ENCODE data around the gene TRPM2.
"Not testable (repeated sequence)": the region's sequence is repeated elsewhere in the genome, so short reads cannot be mapped to it uniquely, and the experiment has no call there.

Gene TRPM2

DNA sequence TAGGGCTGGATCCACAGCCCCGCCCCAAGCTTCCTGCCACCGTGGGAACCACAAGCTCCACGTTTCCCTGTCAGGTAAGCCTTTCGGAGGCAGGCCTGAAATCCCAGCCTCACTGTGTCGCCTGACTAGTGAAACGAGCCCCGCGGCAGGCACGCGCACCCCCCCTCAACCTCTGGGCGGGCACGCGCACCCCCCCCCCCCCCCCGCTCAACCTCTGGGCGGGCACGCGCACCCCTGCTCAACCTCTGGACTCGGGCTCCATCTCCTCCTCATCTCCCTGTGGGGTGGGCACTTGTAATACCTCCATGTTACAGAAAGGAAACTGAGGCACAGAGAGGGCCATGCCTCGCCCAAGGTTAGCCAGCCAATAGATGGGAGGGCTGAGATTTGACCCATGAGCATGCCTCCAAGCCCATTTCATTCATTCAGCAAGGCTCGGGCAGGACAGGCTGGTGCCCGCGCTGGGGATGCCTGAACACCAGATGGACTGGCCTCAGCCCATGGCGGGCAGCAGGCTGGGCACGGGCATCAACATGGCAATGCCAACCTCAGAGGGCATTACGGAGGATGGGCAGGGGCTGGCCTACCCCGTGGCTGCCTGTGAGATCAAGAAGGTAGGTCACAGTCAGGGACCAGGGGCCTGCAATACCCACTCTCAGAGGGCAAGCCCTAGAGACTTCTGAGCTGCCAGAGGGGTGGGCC, 18.9 kb upstream of the TRPM2 start:
- no peak for DNase-seq (ENCODE audit: low read depth)
- no peak overlapping the region for H3K4me3 ChIP-seq (ENCODE audit: control insufficient read depth, low read depth, low read length)
- no peak for TF ChIP-seq CTCF (IDR thresholded peaks at IDR 0.05; ENCODE audit: control insufficient read depth, insufficient read depth, low read depth, low read length, missing control alignments)

DNA sequence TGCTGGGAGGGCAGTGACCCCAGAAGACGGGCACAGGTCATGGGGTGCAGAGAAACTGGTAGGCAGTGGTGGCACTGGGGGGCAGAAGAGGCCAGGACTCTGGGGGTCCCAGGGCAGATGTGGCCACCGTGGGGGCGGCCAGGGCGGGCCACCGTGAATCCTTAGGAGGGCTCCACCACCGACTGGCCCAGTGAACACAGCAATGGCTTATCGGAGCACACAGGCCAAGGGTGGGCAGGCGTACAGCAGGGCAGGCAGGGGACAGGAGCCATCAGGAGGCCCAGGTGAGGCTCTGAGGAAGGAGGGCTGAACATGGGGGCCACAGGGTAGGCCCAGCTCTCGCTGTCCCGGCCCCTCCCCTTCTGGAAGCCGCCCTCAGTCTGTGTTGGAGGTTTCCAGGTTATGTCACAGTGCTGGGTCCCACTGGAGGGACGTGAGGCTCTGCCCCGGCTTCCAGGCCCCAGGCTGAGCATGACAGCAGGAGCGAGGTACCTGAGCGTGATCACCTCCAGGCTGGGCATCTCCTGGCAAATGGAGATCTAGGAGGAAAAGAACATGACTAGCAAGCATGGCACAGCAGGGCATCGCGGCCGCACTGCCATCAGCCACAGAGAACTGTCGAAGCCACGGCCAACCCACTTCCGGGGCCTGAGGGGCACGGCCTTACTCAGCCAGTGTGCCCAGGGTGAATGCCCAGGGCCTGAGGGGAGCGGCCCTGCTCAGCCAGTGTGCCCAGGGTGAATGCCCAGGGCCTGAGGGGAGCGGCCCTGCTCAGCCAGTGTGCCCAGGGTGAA, 18.0 kb upstream of the TRPM2 start:
- H3K4me3 ChIP-seq (ENCODE audit: control insufficient read depth, low read depth, low read length), result no peak overlapping the region
- no peak for DNase-seq (ENCODE audit: low read depth)
- TF ChIP-seq CTCF (IDR thresholded peaks at IDR 0.05; ENCODE audit: control insufficient read depth, insufficient read depth, low read depth, low read length, missing control alignments), result no peak

GRCh38 chr21:44337449-44337848, 16.0 kb upstream of the TRPM2 start:
- no peak for TF ChIP-seq CTCF (IDR thresholded peaks at IDR 0.05; ENCODE audit: control insufficient read depth, insufficient read depth, low read depth, low read length, missing control alignments)
- H3K4me3 ChIP-seq (ENCODE audit: control insufficient read depth, low read depth, low read length), result no peak overlapping the region
- no peak for DNase-seq (ENCODE audit: low read depth)

DNA sequence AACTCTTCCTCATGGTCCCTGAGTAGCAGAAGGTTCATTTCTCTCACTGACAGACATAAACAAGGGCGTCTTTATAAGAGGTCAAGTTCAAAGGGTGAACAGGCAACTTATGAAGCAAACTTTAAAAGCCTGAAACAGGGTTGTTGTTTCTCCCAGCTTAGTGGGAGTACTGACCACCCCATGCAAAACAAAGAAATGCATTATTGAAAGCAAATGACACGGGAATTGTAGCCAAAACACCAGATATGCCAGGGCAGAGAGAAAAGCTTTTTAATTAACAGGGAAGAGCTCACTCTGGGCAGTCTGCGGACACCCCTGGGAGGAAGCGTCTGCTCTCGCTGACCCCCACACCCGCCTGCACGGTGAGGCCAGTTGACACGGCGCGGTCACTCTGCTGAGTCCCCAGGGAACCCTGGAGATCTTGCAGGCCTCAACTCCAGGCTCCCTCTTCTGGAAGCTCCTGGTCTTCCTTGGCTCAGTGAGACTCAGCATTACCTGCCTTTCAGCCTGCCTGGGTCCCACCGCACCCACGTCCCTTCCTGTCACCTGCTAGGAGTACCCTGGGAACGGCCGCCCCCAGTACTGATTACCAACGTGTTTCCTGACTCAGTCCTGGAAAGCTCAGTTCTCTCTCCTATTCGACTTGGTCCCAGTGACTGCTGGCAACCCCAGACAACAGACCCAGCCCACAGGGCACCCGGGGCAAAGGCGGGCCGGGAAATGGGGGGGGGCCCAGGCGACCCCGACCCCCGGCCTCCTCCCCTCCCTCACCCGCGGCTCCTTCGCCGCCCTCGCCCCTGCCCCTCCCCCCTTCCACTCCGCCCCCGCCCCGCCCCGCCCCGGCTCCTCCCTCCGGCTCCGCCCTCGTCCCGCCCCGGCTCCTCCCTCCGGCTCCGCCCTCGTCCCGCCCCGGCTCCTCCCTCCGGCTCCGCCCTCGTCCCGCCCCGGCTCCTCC, 15.2 kb upstream of the TRPM2 start:
- no peak for DNase-seq (ENCODE audit: low read depth)
- peak overlapping the region; percentile 50 for H3K4me3 ChIP-seq (ENCODE audit: control insufficient read depth, low read depth, low read length)
- peak; percentile 47 for TF ChIP-seq CTCF (IDR thresholded peaks at IDR 0.05; ENCODE audit: control insufficient read depth, insufficient read depth, low read depth, low read length, missing control alignments)

- no peak for TF ChIP-seq CTCF (IDR thresholded peaks at IDR 0.05; ENCODE audit: control insufficient read depth, insufficient read depth, low read depth, low read length, missing control alignments)
- peak; percentile 72 for DNase-seq (ENCODE audit: low read depth)
- peak within 1 kb of the TSS; percentile 99 for H3K4me3 ChIP-seq (ENCODE audit: control insufficient read depth, low read depth, low read length)
These were observed 14.2 kb upstream of the TRPM2 start, which contains the start of gene CFAP410 for GRCh38 chr21:44338971-44339910. TSS of gene CFAP410 (minus strand) at chr21:44339390. CDS start at chr21:44339194, 196 bp downstream.

DNA sequence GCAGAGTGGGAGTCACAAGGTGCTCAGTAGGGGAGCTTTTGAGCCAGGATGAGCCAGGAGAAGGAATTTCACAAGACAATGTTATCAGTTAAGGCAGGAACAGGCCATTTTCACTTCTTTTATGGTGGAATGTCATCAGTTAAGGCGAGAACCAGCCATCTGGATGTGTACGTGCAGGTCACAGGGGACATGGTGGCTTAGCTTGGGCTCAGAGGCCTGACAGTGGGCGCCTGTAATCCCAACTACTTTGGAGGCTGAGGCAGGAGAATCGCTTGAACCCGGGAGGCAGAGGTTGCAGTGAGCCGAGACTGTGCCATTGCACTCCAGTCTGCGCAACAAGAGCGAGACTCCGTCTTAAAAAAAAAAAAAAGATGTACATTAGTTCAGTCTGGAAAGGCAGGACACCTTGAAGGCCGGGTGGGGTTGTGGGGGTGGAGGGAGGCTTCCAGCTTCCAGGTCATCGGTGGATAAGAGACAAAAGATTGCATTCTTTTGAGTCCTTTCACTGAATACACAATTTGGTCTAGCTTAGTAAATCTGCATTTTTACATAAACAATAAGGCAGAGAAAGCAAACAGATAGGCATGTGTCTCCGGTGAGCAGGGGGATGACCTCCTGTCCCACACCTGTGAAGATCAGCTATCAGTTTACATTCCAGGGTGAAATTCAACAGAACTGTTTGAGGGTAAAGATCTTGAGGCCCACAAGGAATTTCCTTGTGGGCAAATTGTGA, 11.5 kb upstream of the TRPM2 start:
- not testable (repeated sequence) for DNase-seq (ENCODE audit: low read depth)

GRCh38 chr21:44342981-44343380, 10.4 kb upstream of the TRPM2 start:
- H3K4me3 ChIP-seq (ENCODE audit: control insufficient read depth, low read depth, low read length); DNase-seq (ENCODE audit: low read depth): not testable (repeated sequence)

More for the DNA sequence above, 11.5 kb upstream of the TRPM2 start:
- H3K4me3 ChIP-seq (ENCODE audit: control insufficient read depth, low read depth, low read length), result not testable (repeated sequence)
